Measurements from ENCODE around the gene DPM1.
"Not testable (repeated sequence)": the region's sequence is repeated elsewhere in the genome, so short reads cannot be mapped to it uniquely, and the experiment has no call there.

The DPM1 gene

GRCh38 chr20:50978533-50978932 is 20.2 kb upstream of the DPM1 start:
- not testable (repeated sequence) for DNase-seq

DNA sequence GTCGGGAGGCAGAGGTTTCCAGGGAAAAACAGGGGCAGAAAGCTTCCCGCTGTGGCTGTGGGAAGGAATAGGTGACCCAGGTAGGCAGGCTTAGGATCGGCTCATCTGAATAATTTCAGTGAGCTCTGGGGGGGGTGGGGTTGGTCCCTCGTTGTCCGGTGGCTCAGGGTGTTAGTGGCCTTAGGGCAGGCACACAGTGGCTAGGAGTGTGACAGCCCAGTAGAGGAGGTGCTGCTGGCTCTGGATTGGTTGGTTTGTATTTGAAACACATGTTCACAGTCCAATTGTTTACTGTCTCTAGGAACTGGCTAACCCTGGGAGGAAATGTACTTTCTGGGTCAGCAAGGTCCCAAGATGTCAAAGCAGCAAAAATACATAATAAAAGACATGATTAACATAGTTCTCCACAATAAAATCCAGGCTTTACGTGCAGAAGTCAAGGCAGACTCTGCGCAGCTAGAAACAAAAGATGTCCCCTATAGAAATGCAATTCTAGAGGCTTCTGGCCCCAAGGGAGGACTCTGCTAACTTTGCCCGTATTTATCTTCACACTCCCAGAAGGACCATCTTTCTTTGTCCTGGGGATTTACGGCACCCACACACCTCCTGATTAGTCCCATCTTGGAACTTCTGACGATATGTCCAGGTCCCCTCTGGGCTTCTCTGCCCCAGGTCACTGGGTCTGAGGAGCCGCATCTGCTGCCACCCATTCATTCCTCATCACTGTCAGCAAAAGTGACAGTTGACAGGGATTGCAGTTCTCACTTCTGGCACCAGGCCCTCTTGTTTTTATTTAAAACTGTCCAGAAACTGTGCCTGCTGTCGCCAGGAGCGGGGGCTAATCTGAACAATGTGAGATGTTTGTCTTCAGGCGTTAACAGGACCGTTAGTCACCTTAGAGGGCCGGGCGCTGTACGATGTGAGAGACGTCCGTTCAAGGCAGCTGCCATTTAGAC is 19.0 kb upstream of the DPM1 start:
- DNase-seq = no peak

DNA sequence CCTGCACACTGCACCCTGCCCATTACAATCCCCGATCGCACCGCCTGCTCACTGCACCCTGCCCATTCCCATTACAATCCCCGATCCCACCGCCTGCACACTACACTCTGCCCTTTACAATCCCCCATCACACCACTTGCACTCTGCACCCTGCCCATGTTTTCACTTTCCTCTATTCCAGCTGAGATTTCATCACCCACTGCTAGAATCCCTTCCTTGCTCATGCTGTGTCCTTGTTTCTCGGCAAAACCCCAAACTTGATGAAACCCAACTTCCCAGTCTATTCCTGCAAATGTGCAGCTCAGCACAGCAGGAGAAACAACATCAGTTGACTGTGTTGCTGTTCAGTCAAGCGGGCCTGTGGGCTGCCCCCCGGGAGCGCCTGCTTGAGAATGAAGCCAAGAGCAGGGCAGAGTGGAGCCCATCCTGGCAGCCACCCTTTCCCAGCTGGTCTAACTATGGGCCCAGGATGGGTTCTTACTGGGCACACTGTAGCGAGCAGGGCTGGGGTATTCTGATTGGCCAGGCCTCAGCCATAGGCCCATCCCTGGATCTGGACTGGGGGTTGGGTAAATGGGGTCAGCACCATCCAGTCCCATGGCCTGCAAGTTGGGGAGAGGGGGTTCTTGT is 17.5 kb upstream of the DPM1 start:
- DNase-seq = no peak

DNA sequence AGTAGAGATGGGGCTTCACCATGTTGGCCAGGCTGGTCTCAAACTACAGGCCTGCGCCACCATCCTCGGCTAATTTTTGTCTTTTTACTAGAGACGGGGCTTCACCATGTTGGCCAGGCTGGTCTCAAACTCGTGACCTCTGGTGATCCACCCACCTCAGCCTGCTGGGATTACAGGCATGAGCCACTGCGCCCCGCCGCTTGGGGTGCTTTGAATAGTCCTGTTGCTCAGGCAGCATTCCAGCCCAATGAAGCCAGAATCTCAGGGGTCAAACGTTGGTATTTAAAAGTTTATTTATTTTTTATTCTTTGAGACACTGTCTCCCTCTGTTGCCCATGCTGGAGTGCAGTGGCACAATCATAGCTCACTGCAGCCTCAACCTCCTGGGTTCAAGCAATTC is 11.6 kb upstream of the DPM1 start:
- DNase-seq = no peak

GRCh38 chr20:50969435-50969834 is 11.1 kb upstream of the DPM1 start:
- DNase-seq = no peak

- DNase-seq = no peak
Observed at GRCh38 chr20:50968289-50968688, 10.0 kb upstream of the DPM1 start.

GRCh38 chr20:50967586-50967985 is 9.3 kb upstream of the DPM1 start:
- DNase-seq = no peak

- no peak for DNase-seq
Observed at GRCh38 chr20:50959543-50960126, 1.3 kb upstream of the DPM1 start.

GRCh38 chr20:50958615-50959542 is 547 bp upstream of the DPM1 start, which contains the start of gene MOCS3:
MOCS3 (plus strand) TSS chr20:50958818; CDS start chr20:50958843, 25 bp downstream.
- DNase-seq = peak; percentile 94

GRCh38 chr20:50957276-50957675 is 1.1 kb downstream of the DPM1 start:
- DNase-seq = no peak

DNA sequence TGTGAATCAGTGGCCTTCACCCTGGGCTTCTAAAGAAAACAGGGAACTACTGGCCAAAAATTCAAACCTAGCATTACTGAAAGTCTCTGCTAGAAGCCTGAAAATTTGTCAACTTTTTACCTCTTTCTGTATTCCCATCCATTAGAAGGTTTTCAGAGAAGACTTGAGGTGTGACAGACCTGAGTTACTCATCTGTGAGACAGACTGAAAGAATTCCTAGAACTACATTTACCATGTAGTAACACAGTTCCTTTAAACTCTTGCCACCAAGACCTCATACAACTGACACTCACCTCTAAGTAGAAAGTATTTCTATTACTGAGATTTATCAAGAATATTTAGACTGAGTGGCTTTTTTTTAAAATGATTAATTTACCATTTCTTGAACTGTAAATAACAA is 4.5 kb downstream of the DPM1 start:
- DNase-seq = no peak

DNA sequence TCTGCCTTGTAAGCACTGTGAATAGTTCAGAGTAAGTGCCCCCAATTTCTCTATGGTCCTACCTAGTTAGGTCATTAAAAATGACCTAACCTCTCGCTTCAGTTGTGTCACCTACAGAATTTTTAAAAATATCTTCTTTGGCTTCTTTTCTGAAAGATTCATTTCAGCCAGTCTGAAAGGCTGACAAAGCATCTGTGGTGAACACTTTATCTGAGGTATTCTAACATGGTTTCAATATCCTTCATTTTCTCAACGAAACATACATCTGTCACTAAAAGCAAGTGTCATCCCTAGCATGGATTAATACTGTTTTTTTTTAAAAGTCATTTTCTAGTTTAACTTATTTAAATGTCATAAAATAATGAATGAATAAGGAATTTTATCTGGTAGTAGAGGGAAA is 5.1 kb downstream of the DPM1 start:
- DNase-seq = no peak

- no peak for DNase-seq
Observed at GRCh38 chr20:50948132-50948785, 10.1 kb downstream of the DPM1 start.

DNA sequence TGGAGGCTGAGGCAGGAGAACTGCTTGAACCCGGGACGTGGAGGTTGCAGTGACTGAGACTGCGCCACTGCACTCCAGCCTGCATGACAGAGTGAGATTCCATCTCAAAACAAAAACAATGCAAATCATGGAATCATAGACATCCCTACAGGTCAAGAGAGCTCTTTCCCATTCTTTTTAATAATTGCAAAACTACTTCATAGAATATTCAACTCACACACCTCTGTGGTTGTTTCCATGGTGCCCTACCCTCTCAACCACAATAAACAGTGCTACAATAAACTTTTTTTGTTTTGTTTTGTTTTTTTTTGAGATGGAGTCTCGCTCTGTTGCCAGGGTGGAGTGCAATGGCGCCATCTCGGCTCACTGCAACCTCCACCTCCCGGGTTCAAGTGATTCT is 15.3 kb downstream of the DPM1 start:
- DNase-seq = no peak

DNA sequence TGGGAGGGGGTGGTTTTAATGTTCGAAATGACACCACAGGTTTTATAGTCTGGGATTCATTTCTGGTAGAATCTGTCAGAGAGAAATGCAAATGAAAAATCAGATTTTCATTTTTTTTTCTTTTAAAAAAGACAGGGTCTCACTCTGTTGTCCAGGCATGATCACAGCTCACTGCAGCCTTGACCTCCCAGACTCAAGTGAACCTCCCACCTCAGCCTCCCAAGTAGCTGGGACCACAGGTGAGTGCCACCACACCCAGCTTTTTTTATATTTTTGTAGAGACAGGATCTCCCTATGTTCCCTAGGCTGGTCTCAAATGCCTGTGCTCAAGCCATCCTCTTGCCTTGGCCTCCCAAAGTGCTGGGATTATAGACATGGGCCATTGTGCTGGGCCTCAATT is 24.7 kb downstream of the DPM1 start:
- no peak for DNase-seq

GRCh38 chr20:50932691-50933280 is 25.5 kb downstream of the DPM1 start:
- DNase-seq = no peak

- no peak for DNase-seq
Observed at GRCh38 chr20:50932016-50932485, 26.3 kb downstream of the DPM1 start.

GRCh38 chr20:50931306-50932015 is 26.9 kb downstream of the DPM1 start, which contains the start of gene ADNP:
ADNP (minus strand) TSS chr20:50931437; CDS start chr20:50903996, 27,441 bp downstream.
- DNase-seq = peak; percentile 93

DNA sequence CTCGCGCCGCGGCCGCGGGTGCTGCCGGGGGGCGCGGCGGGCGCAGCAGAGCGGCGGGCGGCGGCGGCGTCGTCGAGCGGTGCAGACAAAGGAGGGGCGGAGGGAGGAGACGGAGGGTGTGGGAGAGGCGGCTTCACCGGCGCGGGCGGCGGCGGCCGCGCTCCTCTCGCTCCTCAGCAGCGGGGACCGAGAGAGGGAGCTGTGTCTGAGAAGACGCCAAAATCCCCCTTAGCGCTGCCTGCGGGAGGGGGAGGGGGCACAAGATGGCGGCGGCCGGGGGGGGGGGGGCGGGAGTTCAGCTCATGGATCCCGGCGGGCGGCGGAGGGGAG is 27.4 kb downstream of the DPM1 start:
- DNase-seq = no peak

DNA sequence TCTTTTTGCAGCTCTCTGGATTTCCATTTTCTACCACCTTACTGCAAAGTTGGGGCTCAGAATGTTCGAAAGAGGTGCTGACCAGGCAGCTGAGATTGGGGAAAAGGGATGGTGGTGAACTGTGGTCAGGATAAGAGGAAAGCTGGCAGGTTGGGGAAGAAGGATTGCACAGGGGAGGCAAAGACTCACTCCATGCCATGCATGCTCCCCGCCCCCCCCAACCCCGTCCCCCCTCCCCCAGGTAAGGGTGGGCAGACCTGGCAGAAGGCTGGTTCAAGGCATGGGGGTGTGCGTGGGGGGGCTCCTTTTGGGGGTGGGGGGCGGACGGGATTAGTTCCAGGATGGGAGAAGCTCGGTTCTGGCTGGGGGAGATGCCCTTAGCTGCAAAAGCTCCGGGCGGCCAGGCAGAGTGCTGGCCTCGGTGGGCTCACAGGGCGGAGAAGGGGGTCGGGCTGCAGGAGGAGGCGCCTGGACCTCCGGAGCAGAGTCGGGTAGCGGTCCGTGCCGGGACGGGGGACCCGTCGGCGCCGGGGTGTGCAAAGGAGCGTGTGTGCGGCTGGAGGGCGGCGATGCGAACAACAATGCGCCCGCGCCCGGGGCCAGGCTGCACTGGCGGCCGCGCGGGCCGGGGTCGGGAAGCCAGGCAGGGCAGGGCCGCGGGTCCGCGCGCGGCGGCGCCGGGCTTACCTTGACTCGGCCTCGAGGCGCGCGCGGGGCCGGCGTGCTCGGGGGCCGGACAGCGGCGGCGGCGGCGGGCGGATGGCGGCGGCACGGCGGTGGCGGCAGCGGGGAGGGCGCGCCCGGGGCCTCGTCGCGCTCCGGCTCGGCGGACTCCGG is 28.0 kb downstream of the DPM1 start:
- DNase-seq = peak; percentile 53

All from NCI-H510A treated with DMSO at 0.1 percent for 48 hours (cell line).